ENCODE results near the gene ENKD1. TPM values are rescaled to one million over a fixed set of nuclear protein-coding genes. Genes with fewer than 3 reads are reported as not detected.

The ENKD1 gene
- total RNA-seq, 1 donor from 2014 or later: 6.9 TPM

GRCh38 chr16:67676516-67676915, 10.0 kb upstream of the ENKD1 start:
- no peak overlapping the region for H3K4me3 ChIP-seq
- no peaks in the 10 kb centered on the region for H3K9me3 Mint-ChIP-seq
- H3K4me1 Mint-ChIP-seq: peaks cover 12% of the 10 kb centered on the region
- no peak for TF ChIP-seq EZH2 (IDR thresholded peaks at IDR 0.05)
- TF ChIP-seq EZH2phosphoT487 (IDR thresholded peaks at IDR 0.05): no peak
- TF ChIP-seq, protein P1, sequence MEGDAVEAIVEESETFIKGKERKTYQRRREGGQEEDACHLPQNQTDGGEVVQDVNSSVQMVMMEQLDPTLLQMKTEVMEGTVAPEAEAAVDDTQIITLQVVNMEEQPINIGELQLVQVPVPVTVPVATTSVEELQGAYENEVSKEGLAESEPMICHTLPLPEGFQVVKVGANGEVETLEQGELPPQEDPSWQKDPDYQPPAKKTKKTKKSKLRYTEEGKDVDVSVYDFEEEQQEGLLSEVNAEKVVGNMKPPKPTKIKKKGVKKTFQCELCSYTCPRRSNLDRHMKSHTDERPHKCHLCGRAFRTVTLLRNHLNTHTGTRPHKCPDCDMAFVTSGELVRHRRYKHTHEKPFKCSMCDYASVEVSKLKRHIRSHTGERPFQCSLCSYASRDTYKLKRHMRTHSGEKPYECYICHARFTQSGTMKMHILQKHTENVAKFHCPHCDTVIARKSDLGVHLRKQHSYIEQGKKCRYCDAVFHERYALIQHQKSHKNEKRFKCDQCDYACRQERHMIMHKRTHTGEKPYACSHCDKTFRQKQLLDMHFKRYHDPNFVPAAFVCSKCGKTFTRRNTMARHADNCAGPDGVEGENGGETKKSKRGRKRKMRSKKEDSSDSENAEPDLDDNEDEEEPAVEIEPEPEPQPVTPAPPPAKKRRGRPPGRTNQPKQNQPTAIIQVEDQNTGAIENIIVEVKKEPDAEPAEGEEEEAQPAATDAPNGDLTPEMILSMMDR (IDR thresholded peaks at IDR 0.05): no peak
- H3K4me3 Mint-ChIP-seq: no peak overlapping the region
- H3K36me3 Mint-ChIP-seq: peaks cover 6% of the 10 kb centered on the region
- no peaks in the 10 kb centered on the region for H3K36me3 ChIP-seq
- no peaks in the 10 kb centered on the region for H4K20me1 ChIP-seq (ENCODE audit: low read depth)
- H3K4me2 ChIP-seq: no peak overlapping the region
- H3K27me3 Mint-ChIP-seq (ENCODE audit: insufficient read depth, low read depth): peaks cover 4% of the 10 kb centered on the region
- no peaks in the 10 kb centered on the region for H3K79me2 ChIP-seq (ENCODE audit: low read depth)
- DNase-seq (ENCODE audit: low spot score): no peak
- H3K4me1 ChIP-seq: no peaks in the 10 kb centered on the region
- H3K27me3 ChIP-seq: no peaks in the 10 kb centered on the region
- no peak overlapping the region for H2AFZ ChIP-seq (replicated peaks)
- H3K9me3 ChIP-seq (ENCODE audit: low read depth): no peaks in the 10 kb centered on the region
- no peaks in the 10 kb centered on the region for H3F3A ChIP-seq (ENCODE audit: low read depth)
- no peak overlapping the region for H3K27ac ChIP-seq
- H3K9ac ChIP-seq: no peak overlapping the region
- no peak overlapping the region for H3K27ac Mint-ChIP-seq

- H3K4me1 Mint-ChIP-seq: peaks cover 12% of the 10 kb centered on the region
Observed at GRCh38 chr16:67675999-67676398, 9.4 kb upstream of the ENKD1 start.

GRCh38 chr16:67675579-67675935, 9.0 kb upstream of the ENKD1 start:
- no peaks in the 10 kb centered on the region for H3F3A ChIP-seq (ENCODE audit: low read depth)
- no peaks in the 10 kb centered on the region for H3K9me3 ChIP-seq (ENCODE audit: low read depth)
- H3K36me3 ChIP-seq: no peaks in the 10 kb centered on the region
- Mint-ChIP-seq H3K27ac (no peak overlapping the region), H3K4me3 (no peak overlapping the region), H3K4me1 (peaks cover 12% of the 10 kb centered on the region), H3K27me3 (ENCODE audit: insufficient read depth, low read depth) (peaks cover 4% of the 10 kb centered on the region), H3K36me3 (peaks cover 6% of the 10 kb centered on the region), H3K9me3 (no peaks in the 10 kb centered on the region)
- H4K20me1 ChIP-seq (ENCODE audit: low read depth): no peaks in the 10 kb centered on the region
- no peaks in the 10 kb centered on the region for H3K4me1 ChIP-seq
- no peaks in the 10 kb centered on the region for H3K27me3 ChIP-seq
- H3K9ac ChIP-seq: no peak overlapping the region
- H3K79me2 ChIP-seq (ENCODE audit: low read depth): no peaks in the 10 kb centered on the region
- H2AFZ ChIP-seq (replicated peaks): no peak overlapping the region
- no peak overlapping the region for H3K27ac ChIP-seq
- H3K4me3 ChIP-seq: no peak overlapping the region
- DNase-seq (ENCODE audit: low spot score): no peak
- no peak overlapping the region for H3K4me2 ChIP-seq
- TF ChIP-seq EZH2phosphoT487 (IDR thresholded peaks at IDR 0.05) (no peak), EZH2 (IDR thresholded peaks at IDR 0.05) (no peak)
- TF ChIP-seq, protein P1 (IDR thresholded peaks at IDR 0.05): no peak

More at GRCh38 chr16:67675999-67676398, 9.4 kb upstream of the ENKD1 start:
- H4K20me1 ChIP-seq (ENCODE audit: low read depth): no peaks in the 10 kb centered on the region
- DNase-seq (ENCODE audit: low spot score): no peak
- no peak overlapping the region for H3K4me3 ChIP-seq
- Mint-ChIP-seq H3K9me3 (no peaks in the 10 kb centered on the region), H3K36me3 (peaks cover 6% of the 10 kb centered on the region), H3K27me3 (ENCODE audit: insufficient read depth, low read depth) (peaks cover 4% of the 10 kb centered on the region), H3K27ac (no peak overlapping the region), H3K4me3 (no peak overlapping the region)
- no peaks in the 10 kb centered on the region for H3K4me1 ChIP-seq
- TF ChIP-seq EZH2 (IDR thresholded peaks at IDR 0.05) (no peak), EZH2phosphoT487 (IDR thresholded peaks at IDR 0.05) (no peak)
- TF ChIP-seq, protein P1 (IDR thresholded peaks at IDR 0.05): no peak
- no peaks in the 10 kb centered on the region for H3K9me3 ChIP-seq (ENCODE audit: low read depth)
- no peaks in the 10 kb centered on the region for H3K36me3 ChIP-seq
- no peaks in the 10 kb centered on the region for H3K79me2 ChIP-seq (ENCODE audit: low read depth)
- no peak overlapping the region for H3K27ac ChIP-seq
- no peak overlapping the region for H3K9ac ChIP-seq
- no peaks in the 10 kb centered on the region for H3K27me3 ChIP-seq
- H3K4me2 ChIP-seq: no peak overlapping the region
- no peaks in the 10 kb centered on the region for H3F3A ChIP-seq (ENCODE audit: low read depth)
- H2AFZ ChIP-seq (replicated peaks): no peak overlapping the region
